ENCODE measurements around the gene OR52E1. TPM values are rescaled to one million over a fixed set of nuclear protein-coding genes. Genes with fewer than 3 reads are reported as not detected.

The OR52E1 gene
- total RNA-seq, 4 donors from 2014 or later: not detected

GRCh38 chr11:5088556-5088955, 19.2 kb downstream of the OR52E1 start:
- no peak for DNase-seq (ENCODE audit: low spot score in 2 of 2)
- H3K27me3 ChIP-seq: no peaks in the 10 kb centered on the region
- H3K27ac ChIP-seq: no peak overlapping the region
- TF ChIP-seq, protein P1, sequence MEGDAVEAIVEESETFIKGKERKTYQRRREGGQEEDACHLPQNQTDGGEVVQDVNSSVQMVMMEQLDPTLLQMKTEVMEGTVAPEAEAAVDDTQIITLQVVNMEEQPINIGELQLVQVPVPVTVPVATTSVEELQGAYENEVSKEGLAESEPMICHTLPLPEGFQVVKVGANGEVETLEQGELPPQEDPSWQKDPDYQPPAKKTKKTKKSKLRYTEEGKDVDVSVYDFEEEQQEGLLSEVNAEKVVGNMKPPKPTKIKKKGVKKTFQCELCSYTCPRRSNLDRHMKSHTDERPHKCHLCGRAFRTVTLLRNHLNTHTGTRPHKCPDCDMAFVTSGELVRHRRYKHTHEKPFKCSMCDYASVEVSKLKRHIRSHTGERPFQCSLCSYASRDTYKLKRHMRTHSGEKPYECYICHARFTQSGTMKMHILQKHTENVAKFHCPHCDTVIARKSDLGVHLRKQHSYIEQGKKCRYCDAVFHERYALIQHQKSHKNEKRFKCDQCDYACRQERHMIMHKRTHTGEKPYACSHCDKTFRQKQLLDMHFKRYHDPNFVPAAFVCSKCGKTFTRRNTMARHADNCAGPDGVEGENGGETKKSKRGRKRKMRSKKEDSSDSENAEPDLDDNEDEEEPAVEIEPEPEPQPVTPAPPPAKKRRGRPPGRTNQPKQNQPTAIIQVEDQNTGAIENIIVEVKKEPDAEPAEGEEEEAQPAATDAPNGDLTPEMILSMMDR (IDR thresholded peaks at IDR 0.05): no peak
- no peak for TF ChIP-seq POLR2A (IDR thresholded peaks at IDR 0.05)
- H3K4me3 ChIP-seq: no peak overlapping the region
- no peaks in the 10 kb centered on the region for H3K36me3 ChIP-seq
- no peaks in the 10 kb centered on the region for H3K4me1 ChIP-seq
- H3K9me3 ChIP-seq: no peaks in the 10 kb centered on the region

DNA sequence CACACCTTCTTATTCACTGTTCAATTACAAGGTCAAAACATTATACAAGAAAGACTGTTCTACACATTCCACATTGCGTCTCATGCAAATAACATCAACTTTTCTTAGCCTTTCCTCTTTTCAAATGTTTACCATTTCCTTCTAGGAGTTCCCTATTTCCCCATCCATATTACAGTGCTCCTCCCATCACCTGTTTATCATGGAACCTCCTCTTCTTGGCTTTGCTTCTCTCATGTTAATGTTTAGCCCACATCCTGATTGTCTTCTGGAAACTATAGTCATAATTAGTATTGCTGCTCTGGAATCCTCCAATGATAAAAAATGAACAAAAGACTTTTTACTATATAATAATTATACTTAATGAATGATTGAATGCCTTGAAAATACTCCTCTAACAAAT, 21.3 kb downstream of the OR52E1 start:
- TF ChIP-seq EP300 (IDR thresholded peaks at IDR 0.05) (no peak), POLR2A (IDR thresholded peaks at IDR 0.05) (no peak)
- TF ChIP-seq, protein P1 (IDR thresholded peaks at IDR 0.05): no peak
- Histone ChIP-seq H3K27me3 (no peaks in the 10 kb centered on the region), H3K4me3 (no peak overlapping the region), H3K36me3 (no peaks in the 10 kb centered on the region), H3K27ac (no peak overlapping the region), H3K4me1 (no peaks in the 10 kb centered on the region), H3K9me3 (no peaks in the 10 kb centered on the region)
- WGBS, 2 donors: 91 to 93% methylated on average over 1 of the region's 1 CpG
- no peak for DNase-seq (ENCODE audit: low spot score in 2 of 2)

- H3K4me1 ChIP-seq: no peaks in the 10 kb centered on the region
- 86% methylated on average over 8 of the region's 8 CpGs for WGBS, 2 donors
Observed at GRCh38 chr11:5092821-5093585, 23.6 kb downstream of the OR52E1 start.

GRCh38 chr11:5096011-5096410, 26.6 kb downstream of the OR52E1 start:
- no peaks in the 10 kb centered on the region for H3K36me3 ChIP-seq
- H3K4me3 ChIP-seq: no peak overlapping the region
- H3K9me3 ChIP-seq: no peaks in the 10 kb centered on the region
- no peaks in the 10 kb centered on the region for H3K4me1 ChIP-seq
- no peaks in the 10 kb centered on the region for H3K27me3 ChIP-seq
- 80 to 89% methylated on average over 2 of the region's 2 CpGs for WGBS, 2 donors
- no peak for DNase-seq (ENCODE audit: low spot score in 2 of 2)
- TF ChIP-seq EP300 (IDR thresholded peaks at IDR 0.05) (no peak), POLR2A (IDR thresholded peaks at IDR 0.05) (no peak)
- no peak overlapping the region for H3K27ac ChIP-seq

More at GRCh38 chr11:5092821-5093585, 23.6 kb downstream of the OR52E1 start:
- H3K27me3 ChIP-seq: no peaks in the 10 kb centered on the region
- no peaks in the 10 kb centered on the region for H3K36me3 ChIP-seq
- TF ChIP-seq, protein P1 (IDR thresholded peaks at IDR 0.05): no peak
- no peak for TF ChIP-seq EP300 (IDR thresholded peaks at IDR 0.05)
- TF ChIP-seq POLR2A (IDR thresholded peaks at IDR 0.05): no peak
- no peak overlapping the region for H3K4me3 ChIP-seq
- H3K9me3 ChIP-seq: no peaks in the 10 kb centered on the region
- no peak for DNase-seq (ENCODE audit: low spot score in 2 of 2)
- H3K27ac ChIP-seq: no peak overlapping the region

GRCh38 chr11:5102246-5102645, 32.9 kb downstream of the OR52E1 start:
- no peaks in the 10 kb centered on the region for H3K4me1 ChIP-seq
- no peak overlapping the region for H3K4me3 ChIP-seq
- no peak for DNase-seq (ENCODE audit: low spot score in 2 of 2)
- 38 to 76% methylated on average over 2 of the region's 2 CpGs for WGBS, 2 donors
- H3K27me3 ChIP-seq: no peaks in the 10 kb centered on the region
- H3K9me3 ChIP-seq: no peaks in the 10 kb centered on the region
- H3K36me3 ChIP-seq: no peaks in the 10 kb centered on the region
- no peak for TF ChIP-seq EP300 (IDR thresholded peaks at IDR 0.05)
- TF ChIP-seq, protein P1 (IDR thresholded peaks at IDR 0.05): no peak
- no peak for TF ChIP-seq POLR2A (IDR thresholded peaks at IDR 0.05)
- no peak overlapping the region for H3K27ac ChIP-seq

Data from tibial nerve (tissue), 4 donors.